Epithelial cell of prostate (primary cell): ENCODE measurements around the gene NTNG2.

Source experiments
- DNase-seq: peaks from one replicate; pipeline ENCODE4 v3.0.0-alpha.2; 2011; ENCODE audit warnings: low read depth, low spot score
- H3K27ac ChIP-seq: fragments of 450-650 bp; 2 replicates; pipeline ENCODE4 v1.5.1; 2017; ENCODE audit warnings: mild to moderate bottlenecking

The NTNG2 gene

DNA sequence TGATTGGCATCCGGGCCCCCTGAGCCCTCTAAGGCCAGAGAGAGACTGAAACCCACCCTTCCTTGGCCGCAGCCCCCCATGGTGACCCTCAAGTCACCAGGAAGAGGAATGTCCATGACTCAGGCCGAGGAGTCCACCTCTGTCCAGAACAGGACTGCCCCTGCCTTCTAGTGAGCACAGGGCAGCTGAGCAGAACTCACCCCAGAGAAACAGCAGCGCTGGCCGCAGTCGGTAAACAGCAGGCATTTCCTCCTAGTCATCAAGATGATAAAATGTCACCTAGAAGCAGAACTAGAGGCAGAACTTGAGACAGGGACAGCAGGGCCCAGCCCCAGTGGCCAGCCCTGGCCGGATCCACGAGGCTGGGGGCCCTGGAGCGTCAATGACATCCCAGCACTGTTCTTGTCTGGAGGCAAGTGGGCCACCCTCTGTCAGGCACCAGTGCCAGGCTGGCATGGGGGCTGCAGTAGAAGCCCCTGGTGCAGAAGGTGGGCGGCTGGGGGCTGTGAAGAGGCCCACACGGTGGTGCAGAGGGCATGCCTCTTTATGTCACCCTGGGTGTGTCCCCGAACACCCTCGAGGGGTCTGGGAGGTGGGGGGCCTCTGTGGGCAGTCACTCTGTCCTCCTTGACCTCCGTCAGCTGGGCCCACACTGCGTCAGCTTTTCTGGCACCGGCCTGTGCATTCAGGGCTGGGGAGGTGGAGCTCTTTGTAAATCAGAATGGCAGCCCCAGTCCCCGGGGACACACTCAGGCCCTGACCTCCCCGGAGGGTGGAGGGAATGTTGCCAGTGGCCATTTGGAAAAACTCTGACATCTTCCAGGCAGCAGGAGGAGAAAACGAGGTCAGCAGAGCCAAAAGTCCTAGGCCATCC, 83.0 kb downstream of the NTNG2 start:
- DNase-seq: no peak
- H3K27ac ChIP-seq: no peak overlapping the region

DNA sequence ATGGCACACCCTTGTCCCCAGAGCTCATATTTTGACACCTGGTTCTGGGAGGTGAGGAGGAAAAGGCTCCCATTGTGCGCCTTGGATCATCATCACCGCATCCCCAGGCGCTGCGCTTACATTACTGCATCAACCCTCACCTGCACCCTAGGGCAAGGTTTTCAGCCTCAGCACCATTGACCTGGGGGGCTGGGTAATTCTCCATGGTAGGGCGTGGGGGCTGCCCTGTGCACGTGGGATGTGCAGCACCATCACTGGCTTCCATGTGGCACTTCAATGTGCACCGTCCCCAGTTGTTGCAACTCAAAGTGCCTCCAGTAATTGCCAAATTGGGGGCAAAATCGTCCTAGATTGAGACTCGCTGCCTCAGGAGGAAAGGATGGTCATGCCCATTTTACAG, 83.6 kb downstream of the NTNG2 start:
- DNase-seq: no peak
- no peak overlapping the region for H3K27ac ChIP-seq

DNA sequence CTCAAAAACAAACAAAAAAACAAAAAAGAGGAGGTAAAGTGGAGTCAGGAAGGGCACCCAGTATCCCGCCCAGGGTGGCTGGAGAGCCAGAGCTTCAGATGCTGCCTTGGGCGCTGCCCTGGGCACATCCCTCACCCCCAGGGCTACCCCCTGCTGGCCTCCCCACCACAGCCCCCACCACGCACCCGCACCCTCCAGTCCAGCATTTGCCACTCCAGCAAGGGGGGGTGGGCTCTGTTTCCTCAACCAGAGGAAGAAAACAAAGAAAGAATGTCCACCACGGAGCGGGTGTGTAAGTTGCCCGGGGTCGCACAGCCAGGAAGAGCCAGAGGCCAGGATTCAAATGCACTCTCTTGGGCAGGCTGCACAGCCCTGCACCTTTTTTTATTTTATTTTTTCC, 86.1 kb downstream of the NTNG2 start:
- DNase-seq: no peak
- no peak overlapping the region for H3K27ac ChIP-seq

DNA sequence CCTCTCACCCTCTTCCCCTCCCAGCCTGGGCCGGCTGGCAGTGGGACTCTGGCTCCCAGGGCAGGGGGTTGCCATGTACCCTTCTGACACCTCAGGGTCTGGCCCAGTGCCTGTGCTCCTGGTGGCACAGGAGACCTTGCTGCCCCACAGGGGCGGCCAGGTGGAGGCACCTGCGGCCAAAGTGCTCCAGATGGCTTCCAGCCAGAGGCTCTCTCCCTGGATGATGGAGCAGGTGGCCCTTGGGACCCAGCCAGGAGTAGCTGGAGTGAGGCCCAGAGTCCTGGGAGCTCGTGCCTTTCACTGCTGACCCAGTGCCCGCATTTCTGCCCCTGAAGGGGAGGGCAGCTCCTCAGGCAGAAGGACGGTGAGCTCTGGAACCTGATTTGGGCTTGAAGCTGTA, 87.3 kb downstream of the NTNG2 start:
- DNase-seq: no peak

DNA sequence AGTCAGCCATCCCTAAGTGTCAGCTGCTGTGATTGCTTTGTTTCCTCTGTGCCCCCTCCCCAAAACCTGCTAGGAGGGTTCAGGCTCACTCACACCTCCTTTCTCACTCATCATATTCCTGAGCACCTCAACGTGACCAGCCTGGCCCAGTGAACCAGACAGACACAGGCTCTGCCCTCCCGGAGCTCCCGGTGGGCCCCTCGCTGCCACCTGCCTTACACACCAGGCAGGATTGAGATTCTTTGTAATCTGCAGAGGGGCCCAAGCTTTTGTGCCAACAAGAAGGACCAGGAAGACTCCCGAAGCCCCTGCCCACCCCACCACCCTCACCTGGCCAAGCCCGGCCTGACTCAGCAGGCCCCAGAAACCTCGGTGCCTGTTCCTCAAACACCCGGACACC, 87.8 kb downstream of the NTNG2 start:
- DNase-seq: no peak
- H3K27ac ChIP-seq: no peak overlapping the region

More for the DNA sequence above, 87.3 kb downstream of the NTNG2 start:
- H3K27ac ChIP-seq: no peak overlapping the region

DNA sequence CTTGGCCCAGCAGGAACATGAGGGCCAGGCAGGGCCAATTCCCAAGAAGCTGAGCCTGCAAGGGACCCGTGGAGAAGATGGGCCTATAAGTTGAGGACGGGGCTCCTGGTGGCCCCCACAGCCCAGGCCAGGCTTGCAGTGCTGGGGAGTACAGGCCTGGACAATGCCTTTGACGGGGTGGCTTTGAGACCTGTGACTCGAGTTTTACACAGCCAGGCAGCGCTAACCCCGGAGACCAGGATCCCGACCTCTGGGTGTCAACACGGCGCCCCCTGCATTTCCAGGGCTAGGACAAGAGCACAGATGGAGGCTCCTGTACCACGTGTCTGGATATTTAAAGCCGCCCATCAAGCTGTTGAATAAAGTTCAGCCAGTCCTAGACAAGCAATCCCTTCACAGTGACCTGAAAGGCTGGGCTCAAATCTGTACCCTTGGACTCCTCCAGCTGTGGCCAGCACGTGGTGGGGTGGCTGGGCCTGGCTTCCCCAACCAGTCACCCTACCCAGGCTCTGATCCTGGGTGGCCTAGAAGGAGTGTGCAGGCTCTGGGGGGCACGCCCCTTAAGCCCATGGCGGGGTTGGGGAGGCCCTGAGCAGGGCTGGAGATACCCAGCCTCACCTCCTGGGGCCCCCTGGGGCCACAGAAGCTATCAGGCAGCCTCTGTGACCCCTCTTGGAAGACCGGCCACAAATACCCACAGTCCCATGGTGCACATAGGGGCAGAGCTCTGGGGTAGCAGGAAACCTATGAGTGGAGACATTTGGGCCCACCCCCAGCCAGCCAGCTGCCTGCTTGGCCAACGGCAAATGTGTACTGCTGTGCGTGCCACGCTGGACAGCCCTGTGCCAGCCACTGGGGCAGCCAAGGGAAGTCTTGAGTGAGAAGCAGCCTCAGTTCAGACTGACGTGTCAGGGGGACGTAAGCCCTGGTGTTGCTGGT, 88.7 kb downstream of the NTNG2 start:
- H3K27ac ChIP-seq: no peak overlapping the region
- no peak for DNase-seq

DNA sequence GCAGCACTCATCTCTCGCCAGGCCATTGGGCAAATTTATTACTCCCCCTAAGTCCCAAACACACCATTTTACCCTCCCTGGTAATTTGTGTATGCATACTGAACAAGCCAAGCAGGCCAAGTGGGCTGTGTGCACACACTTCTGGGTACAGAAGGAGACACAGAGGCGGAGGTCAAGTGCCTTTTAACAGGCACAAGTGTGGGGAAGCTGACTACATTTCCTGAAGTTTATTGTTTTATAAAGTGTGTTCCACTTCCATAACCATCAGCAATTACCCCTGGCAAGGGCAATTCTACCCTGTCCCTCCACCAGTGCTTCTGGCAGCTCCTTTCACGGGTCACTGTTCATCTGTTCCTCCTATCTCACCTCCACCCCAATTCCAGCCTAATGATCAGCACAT, 99.0 kb downstream of the NTNG2 start:
- no peak for DNase-seq
- no peak overlapping the region for H3K27ac ChIP-seq

DNA sequence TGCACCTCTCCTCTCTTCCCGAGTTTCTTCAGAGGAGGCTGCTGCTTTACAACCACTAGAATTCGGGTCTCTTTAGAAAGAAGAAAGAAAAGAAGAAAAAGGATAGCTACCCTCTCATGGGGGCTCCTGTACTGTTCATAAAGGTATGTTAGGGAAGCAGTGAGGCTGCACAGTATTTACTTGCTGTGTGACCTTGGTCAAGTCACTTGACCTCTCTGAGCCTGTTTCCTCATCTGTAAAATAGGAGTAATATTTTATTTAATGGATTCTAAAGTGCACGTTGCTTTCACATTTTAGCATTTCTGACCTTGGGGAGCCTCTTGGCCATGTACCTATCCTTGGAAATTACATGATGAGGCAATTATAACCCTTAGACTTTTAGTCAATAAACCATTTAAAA, 104.2 kb downstream of the NTNG2 start:
- no peak overlapping the region for H3K27ac ChIP-seq
- DNase-seq: no peak

DNA sequence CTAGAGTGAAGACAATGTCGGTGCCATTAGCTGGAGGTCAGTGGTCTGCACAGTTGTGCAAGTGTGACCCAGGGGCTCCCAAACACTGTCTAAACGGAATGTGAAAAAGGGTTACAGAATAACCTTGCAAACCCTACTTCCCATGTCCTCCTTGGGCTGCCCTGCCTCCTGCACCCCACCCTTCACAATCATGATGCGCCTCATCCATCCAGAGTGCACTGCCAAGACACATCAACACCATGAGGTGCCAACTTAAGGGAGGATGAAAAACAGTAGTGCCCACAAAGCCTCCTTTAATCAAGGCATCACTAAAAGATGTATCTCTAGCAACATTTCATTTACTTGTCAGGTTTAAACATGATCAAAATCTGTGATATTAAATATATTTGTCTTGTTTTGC, 105.8 kb downstream of the NTNG2 start:
- DNase-seq: no peak
- no peak overlapping the region for H3K27ac ChIP-seq

DNA sequence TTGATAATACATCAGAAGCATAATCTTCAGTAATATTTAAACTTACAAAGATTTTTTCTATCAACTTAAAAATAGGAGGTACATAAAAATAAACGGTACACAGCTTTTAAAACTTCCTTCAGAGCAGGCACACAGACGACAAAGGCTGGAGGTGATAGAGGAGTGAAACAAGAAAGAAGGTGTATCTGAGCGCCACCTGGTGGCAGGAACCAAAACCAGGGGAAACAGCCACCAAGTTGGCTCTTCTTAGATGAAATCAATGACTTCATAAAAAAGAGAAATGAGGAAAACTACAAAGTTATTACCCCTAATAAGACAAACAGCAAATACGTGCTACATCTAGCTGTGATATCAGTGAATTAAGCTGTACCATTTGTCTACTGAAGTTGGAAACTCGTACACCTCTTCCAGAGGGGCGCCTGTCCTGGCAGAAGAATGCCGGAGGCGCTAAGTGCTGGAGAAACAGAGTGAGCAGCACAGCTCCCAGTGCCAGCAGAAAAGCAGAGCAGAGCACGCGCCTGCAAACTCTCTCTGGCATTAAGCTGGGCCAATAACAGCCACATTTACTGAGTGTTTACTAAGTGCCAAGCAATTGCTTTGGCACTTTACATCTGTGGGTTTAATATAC, 107.0 kb downstream of the NTNG2 start:
- no peak for DNase-seq
- H3K27ac ChIP-seq: peak overlapping the region; percentile 83

DNA sequence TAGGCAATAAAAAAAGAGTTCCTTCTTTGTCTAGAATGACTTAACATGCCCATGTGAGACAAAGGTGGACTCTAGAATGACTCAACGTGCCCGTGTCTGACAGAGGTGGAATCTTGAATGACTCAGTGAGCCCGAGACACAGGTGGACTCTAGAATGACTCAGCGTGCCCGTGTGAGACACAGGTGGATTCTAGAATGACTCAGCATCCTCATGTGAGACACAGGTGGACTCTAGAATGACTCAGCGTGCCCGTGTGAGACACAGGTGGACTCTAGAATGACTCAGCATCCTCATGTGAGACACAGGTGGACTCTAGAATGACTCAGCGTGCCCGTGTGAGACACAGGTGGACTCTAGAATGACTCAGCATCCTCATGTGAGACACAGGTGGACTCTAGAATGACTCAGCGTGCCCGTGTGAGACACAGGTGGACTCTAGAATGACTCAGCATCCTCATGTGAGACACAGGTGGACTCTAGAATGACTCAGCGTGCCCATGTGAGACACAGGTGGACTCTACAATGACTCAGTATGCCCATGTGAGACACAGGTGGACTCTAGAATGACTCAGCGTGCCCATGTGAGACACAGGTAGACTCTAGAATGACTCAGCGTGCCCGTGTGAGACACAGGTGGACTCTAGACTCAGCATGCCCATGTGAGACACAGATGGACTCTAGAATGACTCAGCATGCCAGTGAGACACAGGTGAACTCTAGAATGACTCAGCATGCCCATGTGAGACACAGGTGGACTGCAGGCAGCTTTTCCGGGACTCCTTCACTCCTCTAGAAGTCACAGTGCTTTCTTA, 108.1 kb downstream of the NTNG2 start:
- H3K27ac ChIP-seq: peak overlapping the region; percentile 83
- DNase-seq: peak; percentile 81

DNA sequence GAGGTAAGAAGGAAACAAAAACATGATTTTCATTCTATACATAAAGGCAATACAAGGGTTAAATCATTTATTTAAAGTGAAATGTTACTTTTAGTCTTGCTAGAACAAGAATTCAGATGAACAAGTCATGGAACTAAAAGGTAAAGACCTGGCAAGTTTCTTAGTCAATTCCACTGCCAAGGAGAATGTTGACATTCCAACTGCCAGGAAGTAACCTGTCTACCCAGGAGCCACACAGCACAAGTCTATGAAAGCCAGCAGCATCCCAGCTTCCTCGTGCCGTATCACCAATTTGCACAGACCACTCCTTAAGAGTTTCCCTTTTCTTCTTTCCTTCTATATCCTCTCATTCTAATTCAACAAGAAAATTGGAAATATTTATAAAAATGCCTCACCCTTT, 113.0 kb downstream of the NTNG2 start:
- DNase-seq: no peak
- H3K27ac ChIP-seq: no peak overlapping the region

DNA sequence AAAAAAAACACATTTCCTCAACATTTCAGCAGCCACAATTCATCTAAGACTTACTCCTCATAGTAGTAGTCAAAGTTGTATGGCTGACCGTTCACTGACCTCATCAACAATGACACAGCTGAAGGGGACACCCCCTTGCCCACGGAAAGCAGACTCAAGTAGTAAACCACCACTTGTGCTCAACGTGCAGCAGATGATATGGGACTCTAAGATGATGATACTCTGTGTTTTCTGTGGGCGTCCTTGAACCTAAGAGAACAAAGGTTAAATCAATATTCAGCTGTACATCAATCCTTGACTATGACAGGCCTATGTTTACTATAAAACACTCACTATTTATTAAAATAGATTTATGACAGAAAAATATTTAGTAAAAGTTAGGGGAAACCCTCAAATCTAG, 121.3 kb downstream of the NTNG2 start:
- no peak for DNase-seq

DNA sequence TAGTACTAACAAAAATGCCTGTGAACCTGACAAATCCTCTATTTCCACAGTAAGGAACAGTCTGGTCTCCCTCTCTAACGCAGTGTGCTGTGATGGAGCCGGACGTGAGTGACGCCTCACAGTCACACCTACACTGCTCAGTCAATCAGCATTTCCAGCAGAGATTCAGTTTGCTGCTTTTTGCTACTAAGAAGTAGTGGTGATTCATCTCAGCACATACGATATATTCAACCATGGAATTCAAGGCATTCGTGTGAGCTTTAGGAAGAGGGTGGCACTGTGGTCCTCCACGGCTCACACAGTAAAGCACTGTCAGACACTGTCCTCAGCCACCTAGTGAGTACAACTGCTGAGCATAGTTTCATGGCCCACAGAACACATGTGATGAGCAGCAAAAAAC, 122.0 kb downstream of the NTNG2 start:
- no peak overlapping the region for H3K27ac ChIP-seq
- DNase-seq: no peak

More for the DNA sequence above, 121.3 kb downstream of the NTNG2 start:
- no peak overlapping the region for H3K27ac ChIP-seq

DNA sequence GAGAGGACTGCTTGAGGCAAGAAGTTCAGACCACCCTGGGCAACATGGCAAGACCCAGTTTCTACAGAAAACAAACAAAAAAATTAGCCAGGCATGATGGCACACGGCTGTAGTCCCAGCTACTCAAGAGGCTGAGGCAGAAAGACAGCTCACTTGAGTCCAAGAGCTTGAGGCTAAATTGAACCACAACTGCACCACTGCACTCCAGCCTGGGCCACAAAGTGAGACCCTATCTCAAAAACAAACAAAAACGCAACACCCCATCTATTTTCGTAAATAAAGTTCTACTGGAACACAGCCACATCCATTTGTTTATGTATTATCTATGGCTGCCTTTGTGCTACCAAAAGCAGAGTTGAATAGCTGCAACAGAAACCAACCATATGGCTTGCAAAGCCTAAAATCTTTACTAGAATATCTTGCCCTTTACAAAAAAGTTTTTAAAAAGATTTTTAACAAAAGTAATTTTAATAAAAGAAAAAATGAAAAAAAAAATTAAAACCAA, 125.5 kb downstream of the NTNG2 start:
- DNase-seq: no peak
- H3K27ac ChIP-seq: no peak overlapping the region

DNA sequence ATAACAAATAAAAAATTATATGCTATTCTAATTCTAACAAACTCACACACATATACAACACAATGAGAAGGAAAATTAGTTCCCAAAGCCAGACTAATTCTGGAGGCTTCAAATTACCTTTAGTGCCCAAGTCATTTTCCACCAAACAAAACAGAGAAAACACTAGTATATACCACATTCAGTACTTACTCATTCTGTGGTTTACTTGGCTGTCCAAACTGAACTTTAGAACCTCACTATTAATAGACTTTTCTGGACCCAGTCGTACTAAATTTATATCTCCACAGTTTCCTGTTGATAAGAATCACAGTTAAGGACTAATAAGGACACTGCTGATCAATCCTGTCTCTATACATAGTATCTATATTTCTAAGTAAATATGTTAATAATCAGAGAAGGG, 126.5 kb downstream of the NTNG2 start:
- DNase-seq: no peak
- no peak overlapping the region for H3K27ac ChIP-seq

DNA sequence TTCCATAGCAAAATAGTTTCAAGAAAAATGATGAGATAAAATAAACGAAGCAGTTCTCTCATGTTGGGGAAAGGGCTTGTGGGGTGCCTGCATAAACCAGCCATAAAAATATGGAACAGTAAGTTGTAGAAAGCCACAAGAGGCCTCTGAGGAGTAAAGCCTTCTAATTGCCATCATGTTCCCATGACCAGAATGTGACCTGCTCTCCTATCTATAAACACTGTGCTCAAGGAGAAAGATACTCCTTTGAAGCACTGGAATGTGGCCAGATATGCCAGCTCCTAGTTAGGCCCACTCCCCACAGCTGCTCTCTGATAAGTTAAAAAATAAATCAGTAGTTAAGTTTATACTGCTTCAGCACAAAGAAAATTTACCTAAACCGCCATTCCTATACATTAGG, 127.1 kb downstream of the NTNG2 start:
- no peak for DNase-seq

DNA sequence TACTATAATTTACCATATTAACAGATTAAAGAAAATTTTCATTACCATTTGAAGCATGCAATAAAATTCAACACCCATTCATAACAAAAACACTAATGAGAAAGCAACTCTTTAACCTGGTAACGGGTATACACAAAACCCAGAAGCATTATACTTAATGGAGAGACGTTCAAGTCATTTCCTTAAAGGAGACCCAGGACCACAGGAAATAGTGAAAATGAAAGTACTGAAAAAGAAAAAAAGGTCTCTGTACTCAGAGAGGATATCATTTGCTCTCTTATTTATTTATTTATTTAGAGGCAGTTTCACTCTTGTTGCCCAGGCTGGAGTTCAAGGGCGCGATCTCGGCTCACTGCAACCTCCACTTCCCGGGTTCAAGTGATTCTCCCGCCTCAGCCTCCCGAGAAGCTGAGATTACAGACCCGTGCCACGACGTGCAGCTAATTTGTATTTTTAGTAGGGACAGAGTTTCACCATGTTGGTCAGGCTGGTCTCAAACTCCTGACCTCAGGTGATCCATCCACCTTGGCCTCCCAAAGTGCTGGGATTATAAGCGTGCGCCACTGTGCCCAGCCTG, 131.4 kb downstream of the NTNG2 start:
- DNase-seq: no peak
- no peak overlapping the region for H3K27ac ChIP-seq

More for the DNA sequence above, 127.1 kb downstream of the NTNG2 start:
- H3K27ac ChIP-seq: no peak overlapping the region
